ENCODE measurements around the gene SLC38A3.
"Not testable (repeated sequence)": the region's sequence is repeated elsewhere in the genome, so short reads cannot be mapped to it uniquely, and the experiment has no call there.

The SLC38A3 gene

GRCh38 chr3:50249457-50249856 lies 44.4 kb downstream of the SLC38A3 start:
- DNase-seq (ENCODE audit: low read depth, low spot score) = no peak

GRCh38 chr3:50250514-50250913 lies 45.4 kb downstream of the SLC38A3 start:
- no peak for DNase-seq (ENCODE audit: low read depth, low spot score)

DNA sequence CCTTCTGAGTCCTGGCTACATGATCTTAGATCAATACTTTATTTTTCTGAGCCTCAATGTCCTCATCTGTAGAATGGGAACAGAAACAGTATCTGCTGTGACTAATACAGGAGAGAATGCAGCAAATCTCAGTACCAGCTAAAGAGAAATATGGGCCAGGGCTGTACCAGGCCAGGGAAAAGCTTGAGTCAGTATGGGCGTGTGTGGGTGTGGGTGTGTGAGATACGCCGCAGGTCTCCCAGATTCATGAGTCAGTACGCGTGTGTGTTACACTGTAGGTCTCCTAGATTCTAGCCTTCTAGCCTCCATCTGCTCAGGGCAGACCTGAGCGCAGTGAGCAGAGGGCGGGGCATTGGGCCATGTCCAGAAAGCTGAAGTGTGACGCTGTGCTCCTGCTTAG lies 46.1 kb downstream of the SLC38A3 start:
- DNase-seq (ENCODE audit: low read depth, low spot score) = no peak

DNA sequence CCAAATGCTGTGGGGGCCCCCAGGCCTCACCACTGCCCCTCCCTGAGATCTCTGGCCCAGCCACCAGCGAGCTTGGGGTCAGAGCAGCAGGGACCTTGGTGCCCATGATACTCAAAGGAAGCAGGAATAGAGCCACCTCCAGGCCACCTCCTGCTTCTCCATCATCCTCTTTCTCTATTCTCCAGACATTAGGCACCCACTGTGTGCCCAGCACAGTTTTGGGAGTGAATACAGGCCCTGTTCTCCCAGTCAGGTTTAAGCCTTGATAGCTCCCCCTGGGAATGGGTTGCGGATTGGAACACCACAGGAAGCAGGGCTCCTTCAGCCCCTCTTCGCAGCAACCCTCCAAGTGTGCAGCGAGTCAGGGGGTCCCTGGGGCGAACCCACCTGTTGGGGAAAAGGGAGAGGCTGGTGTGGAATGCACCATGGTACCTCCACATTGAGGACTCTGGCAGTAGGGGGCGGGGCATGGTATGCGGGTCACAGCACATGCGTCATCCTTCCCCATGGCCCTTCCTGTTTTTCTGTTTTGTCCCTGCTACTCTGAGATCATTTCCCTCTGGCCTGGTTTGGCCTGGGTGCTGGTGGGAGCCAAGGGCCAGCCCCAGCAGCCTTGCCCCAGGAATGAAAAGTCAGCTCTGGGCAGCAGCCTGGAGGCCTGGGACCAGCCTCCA lies 49.6 kb downstream of the SLC38A3 start:
- DNase-seq (ENCODE audit: low read depth, low spot score) = no peak

- no peak for DNase-seq (ENCODE audit: low read depth, low spot score)
Measured at GRCh38 chr3:50255251-50255615, 50.2 kb downstream of the SLC38A3 start.

DNA sequence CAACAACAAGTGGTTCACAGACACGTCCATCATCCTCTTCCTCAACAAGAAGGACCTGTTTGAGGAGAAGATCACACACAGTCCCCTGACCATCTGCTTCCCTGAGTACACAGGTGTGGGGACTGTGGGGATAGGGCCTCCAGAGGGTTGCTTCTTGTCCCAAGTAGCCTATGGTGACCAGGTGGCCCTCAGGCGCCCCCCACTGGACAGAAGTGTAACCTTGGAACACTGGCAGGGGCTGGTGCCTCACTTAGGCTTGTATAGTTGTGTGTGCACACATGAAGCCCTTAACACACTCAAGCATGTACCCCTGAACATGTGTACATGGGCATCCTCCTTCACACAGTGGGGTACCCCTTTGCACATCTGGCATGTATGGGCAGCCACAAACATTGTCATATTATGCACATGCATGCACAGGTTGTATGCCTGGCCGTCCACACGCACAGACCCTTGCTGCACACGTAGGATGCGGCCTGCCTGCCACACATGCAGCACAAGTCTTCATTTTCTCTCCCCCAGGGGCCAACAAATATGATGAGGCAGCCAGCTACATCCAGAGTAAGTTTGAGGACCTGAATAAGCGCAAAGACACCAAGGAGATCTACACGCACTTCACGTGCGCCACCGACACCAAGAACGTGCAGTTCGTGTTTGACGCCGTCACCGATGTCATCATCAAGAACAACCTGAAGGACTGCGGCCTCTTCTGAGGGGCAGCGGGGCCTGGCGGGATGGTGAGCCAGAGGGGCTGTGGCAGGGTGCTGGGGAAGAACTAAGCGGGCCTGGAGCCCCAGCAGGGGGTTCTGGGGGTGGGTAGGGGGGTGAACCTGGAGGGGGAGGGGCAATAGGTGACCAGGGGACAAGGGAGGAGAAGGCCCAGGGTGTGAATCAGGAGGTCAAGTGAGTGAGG lies 52.2 kb downstream of the SLC38A3 start:
- DNase-seq (ENCODE audit: low read depth, low spot score) = peak; percentile 69

- DNase-seq (ENCODE audit: low read depth, low spot score) = no peak
Measured at GRCh38 chr3:50258029-50258680, 53.1 kb downstream of the SLC38A3 start.

DNA sequence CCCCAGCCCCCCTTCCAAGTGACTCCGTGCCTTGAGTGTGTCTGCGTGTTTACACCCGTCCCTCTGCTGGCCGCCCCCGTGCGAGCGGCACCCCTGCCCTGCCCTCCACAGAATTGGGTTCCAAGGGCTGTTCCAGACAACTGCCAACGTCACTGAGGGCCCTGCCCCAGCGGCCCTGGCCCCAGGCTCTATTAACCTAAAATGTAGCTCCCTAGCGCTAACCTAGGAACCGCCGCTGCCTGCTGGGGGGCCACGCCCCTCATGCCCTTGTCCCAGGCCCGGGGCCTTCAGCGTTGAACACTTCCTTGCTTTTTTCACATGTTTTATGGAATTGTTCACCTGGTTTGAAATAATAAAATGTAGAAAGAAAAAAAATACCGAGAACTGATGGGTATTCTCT lies 53.9 kb downstream of the SLC38A3 start:
- DNase-seq (ENCODE audit: low read depth, low spot score) = peak; percentile 28

DNA sequence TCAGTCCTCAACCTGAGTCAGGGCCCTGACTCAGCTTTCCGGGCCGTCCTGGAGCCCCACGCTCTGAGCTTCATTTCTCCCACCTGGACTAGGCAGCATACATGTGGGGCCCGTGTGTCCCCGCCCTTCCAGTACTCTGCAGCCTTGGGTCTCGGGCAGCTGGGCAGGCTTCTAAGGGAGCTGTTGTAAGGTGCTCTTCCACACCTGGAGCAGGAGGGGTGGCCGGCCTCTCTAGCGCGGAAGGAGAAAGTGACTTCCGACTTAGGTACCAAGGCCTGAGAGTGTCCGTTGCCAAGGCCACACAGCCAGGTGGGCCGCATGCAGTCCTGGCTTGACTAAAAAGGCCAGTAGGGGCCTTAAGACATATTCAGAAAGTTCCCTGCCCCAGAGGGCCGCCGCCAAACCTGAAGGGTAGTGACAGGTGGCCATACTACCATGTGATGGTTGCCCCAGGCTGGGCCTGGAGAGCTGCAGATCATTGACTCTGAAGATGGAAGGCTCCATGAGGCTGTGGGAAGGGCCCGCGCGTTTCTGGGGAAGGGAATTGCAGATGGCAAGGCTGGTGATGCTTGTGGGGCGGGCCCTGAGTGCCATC lies 54.5 kb downstream of the SLC38A3 start:
- DNase-seq (ENCODE audit: low read depth, low spot score) = no peak

GRCh38 chr3:50260027-50260941 lies 55.2 kb downstream of the SLC38A3 start:
- DNase-seq (ENCODE audit: low read depth, low spot score) = peak; percentile 97

DNA sequence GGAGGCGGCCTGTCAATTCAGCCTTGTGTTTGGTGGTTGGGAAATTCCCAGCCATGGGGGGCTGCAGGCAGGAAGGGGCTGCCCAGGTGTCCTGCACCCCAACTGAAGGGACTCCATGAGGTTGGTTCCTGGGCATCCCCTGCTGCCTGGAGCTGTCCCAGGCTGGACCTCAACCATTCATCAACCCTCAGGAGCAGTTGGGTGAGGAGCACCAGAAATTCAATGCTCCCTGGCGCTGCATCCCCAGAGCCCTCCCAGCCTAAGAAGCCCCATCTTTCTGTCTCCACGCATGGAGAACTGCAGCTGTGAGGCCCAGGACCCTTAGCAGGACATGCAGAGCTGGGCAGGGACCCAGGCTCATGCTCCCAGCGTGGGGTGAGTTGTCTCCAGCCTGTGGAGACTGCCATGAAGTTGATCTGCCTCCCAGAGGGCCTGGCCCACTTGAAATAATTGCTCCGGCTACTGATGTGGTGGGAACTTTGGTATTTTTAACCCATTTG lies 55.9 kb downstream of the SLC38A3 start:
- DNase-seq (ENCODE audit: low read depth, low spot score) = no peak

DNA sequence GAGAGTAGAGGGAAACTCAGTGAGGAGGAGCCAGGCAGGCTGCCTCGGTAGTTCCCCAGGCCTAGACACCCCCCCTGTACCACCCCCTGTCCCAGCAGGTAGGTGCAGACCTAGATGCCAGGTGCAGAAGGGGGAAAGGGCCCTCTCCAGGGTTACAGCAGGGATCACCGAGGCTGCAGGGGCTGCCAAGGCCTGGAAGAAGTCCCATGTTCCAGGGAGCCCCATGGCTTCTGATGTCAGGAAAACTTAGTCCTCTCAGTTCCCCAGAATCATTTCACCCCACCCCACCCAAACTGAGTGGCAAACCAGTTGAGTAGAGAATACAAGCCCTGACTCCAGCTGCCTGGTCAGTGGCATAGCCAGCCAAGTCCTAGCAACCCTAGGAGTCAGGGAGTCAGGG lies 56.4 kb downstream of the SLC38A3 start:
- DNase-seq (ENCODE audit: low read depth, low spot score) = no peak

DNA sequence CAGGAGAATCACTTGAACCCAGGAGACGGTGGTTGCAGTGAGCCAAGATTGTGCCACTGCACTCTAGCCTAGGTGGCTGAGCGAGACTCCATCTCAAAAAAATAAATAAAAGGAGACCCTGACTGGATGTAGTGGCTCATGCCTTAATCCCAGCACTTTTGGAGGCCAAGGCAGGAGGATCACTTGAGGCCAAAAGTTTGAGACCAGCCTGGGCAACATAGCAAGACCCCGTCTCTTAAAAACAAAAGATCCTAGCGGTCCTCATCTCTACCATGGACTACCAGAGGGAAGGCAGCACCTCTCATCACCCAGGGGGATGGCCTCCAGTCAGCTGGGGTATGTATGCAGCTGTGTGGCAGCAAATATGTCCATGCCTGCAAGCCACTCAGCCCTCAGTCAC lies 57.1 kb downstream of the SLC38A3 start:
- not testable (repeated sequence) for DNase-seq (ENCODE audit: low read depth, low spot score)

- DNase-seq (ENCODE audit: low read depth, low spot score) = no peak
Measured at GRCh38 chr3:50262778-50263177, 57.7 kb downstream of the SLC38A3 start.

DNA sequence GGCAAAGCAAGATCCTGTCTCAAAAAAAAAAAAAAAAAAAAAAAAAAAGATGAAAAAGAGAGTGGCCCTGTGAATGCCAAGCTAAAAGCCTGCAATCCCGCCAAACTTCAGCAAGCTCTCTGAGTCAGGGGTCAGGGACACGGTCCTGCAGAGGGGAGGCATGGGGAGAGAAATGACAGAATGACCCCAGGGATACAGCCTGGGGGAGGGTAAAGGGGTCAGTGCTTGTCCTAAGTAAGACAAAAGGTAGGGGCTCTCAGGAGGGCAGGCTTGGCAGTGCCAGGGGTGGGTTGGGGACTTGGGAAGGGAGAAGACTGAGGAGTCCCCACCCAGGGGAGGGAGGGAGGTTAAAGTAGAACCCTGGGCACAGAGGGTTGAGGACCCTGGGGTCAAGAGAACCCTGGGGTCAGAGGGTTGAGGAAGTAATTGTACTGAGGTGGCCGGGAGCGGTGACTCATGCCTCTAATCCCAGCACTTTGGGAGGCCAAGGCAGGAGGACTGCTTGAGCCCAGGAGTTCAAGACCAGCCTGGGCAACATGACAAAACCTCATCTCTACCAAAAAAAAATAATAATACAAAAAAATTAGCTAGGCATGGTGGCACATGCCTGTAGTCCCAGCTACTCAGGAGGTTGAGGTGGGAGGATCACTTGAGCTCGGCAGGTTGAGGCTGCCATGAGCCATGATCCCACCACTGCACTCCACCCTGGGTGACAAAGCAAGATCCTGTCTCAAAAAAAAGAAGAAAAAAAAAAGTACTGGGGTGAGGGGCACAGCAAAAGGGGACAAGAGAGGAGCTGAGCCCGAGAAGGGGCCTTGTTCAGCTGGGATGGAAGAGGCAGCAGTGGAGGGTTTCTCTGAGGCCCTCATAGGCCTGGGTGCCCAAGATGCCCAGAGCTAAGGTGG lies 58.7 kb downstream of the SLC38A3 start:
- DNase-seq (ENCODE audit: low read depth, low spot score) = no peak

DNA sequence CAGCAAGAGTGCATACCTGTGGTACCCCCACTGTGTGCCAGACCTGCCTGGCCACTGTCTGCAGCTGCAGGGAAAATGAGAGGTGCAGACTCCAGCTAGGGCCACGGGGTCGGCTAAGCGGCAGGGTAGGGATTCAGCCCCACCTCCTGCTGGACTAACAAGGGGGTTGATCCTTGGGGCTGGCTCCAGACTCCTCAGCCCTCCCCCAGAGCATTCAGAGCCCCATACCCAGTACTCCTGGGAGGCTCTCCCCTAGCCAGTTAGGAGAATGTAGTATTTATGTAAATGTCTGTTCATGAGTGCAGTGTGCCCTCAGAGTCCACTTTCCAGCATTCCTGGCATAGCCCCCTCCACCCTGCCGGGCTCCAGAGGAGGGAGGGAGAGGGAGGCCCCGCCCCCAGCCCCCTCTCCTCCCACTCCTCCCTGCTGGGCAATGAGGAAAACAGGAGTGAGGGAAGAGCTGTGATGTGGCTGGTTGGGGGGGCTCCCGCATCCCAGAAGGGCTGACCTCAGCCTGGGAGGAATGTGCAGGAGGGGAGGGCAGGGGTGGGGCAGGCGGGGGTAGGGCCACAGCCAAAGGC lies 59.4 kb downstream of the SLC38A3 start:
- peak; percentile 97 for DNase-seq (ENCODE audit: low read depth, low spot score)

DNA sequence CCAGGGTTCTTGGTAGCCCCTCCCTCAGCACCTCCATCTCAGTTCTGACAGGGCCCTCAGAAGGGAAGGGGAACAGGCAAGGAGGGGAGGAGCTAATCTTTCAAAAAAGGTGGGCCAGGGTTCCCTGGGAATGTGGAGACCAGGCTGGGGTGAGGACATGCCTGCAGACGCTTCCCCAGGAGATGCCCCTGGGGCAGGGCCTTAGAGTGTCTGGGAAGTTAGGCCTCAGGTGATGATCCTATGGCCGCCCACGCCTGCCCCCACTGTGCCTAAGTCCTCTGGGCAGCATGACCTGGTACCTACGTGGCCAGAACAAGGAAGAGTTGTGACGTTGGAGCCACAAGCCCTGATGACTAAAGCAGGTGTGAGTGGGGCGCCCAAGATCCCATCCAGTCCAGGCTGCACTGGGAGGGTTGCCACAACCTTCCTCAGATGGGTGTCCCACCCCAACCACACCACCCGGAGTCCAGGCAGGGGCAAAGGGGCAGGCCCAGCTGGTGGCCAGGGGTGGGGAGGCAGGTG lies 60.0 kb downstream of the SLC38A3 start:
- no peak for DNase-seq (ENCODE audit: low read depth, low spot score)

DNA sequence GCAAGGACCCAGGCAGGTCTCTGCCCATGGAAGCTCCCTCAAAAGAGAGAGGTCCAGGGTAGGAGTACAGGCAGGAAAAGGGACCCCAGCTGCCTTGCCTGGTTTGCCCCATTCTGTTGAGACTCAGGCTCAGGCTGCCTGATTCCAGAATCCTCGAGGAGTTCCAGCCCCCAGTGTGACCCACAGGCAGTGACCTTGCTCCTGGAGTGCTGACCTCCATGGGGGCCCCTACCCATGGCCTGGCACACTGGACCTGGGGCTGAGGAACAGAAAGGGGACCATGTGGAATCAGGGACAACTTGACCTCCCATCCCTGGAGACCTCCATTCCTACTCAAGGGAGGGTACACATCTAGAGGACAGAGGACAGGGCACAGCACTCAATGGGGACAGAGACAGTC lies 60.5 kb downstream of the SLC38A3 start:
- DNase-seq (ENCODE audit: low read depth, low spot score) = no peak

DNA sequence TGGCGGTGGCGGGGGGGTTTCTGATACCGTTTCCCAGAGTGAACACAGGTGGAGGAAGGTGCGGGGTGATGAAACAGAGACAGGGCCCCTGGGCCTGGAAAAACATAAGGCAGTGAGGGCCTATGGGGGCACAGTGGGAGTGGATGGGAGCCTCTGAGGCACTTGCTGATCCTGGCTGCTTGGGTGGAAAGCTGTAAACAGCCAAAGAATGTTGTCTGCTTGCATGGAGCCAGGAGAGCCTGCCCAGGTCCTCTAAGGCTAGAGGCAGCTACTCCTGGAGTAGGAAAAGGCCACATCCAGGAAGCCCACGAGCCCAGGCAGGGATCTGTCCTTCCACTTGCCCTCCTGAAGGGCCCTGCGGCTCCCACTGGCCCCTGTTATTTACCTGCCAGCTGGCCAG lies 60.9 kb downstream of the SLC38A3 start:
- peak; percentile 35 for DNase-seq (ENCODE audit: low read depth, low spot score)

All from ELF-1 (cell line).